H1 (cell line): Measurements from ENCODE around the gene TAGLN3. TPM values are rescaled to one million over a fixed set of nuclear protein-coding genes. Genes with fewer than 3 reads are reported as not detected.

Experiments used
- CTCF ChIA-PET: fragments of 300-600 bp; sonication (Branson Sonifier 250); formaldehyde crosslinking; loops from one replicate; lab custom pipeline; 2021; ENCODE audit not compliant: partially characterized antibody; lab: Charles Lee
- POLR2A ChIA-PET: fragments of 300-600 bp; sonication (Branson Sonifier 250); formaldehyde crosslinking; loops from one replicate; lab custom pipeline; 2021; ENCODE audit warnings: inconsistent platforms; ENCODE audit not compliant: partially characterized antibody; lab: Charles Lee
- DNase-seq, 2 experiments: peaks; one replicate each; pipeline versions ENCODE4 v3.0.0 to v3.0.0-alpha.2; 2010 to 2022; ENCODE audit warnings: low spot score in 2 of 2, low read depth in 1 of 2, mixed read lengths in 1 of 2
- FAIRE-seq: peaks from 2 replicates; lab custom pipeline; 2011; peaks lifted over from hg19 to GRCh38; lab: Jason Lieb, UNC
- H2AFZ ChIP-seq: 2 replicates; pipeline ENCODE4 v1.8.1; 2012; ENCODE audit warnings: low read length, inconsistent platforms
- H2AK5ac ChIP-seq: 2 replicates; pipeline ENCODE4 v1.6.1; 2013; ENCODE audit warnings: low read depth, low read length
- H2BK120ac ChIP-seq: replicated peaks from 2 replicates; pipeline ENCODE3; 2013; ENCODE audit warnings: low read depth, low read length, inconsistent platforms
- H2BK12ac ChIP-seq: 2 replicates; pipeline ENCODE4 v1.6.1; 2013; ENCODE audit warnings: low read depth, low read length
- H2BK15ac ChIP-seq: 2 replicates; pipeline ENCODE4 v1.6.1; 2013; ENCODE audit warnings: low read length
- H2BK20ac ChIP-seq: 2 replicates; pipeline ENCODE4 v1.6.1; 2013; ENCODE audit warnings: low read length
- H2BK5ac ChIP-seq: 2 replicates; pipeline ENCODE4 v1.6.1; 2013; ENCODE audit warnings: low read depth, low read length
- H3K14ac ChIP-seq: 2 replicates; pipeline ENCODE4 v1.6.1; 2013; ENCODE audit warnings: inconsistent platforms; ENCODE audit not compliant: insufficient read length
- H3K18ac ChIP-seq: 2 replicates; pipeline ENCODE4 v1.6.1; 2013; ENCODE audit warnings: low read length; ENCODE audit errors: extremely low read depth
- H3K23ac ChIP-seq: 2 replicates; pipeline ENCODE4 v1.6.1; 2013; ENCODE audit warnings: inconsistent platforms; ENCODE audit not compliant: insufficient read length
- H3K23me2 ChIP-seq: 2 replicates; pipeline ENCODE4 v1.6.1; 2013; ENCODE audit warnings: low read depth, low read length
- H3K27ac ChIP-seq: 2 replicates; pipeline ENCODE4 v1.6.1; 2011; ENCODE audit warnings: low read depth, low read length, inconsistent platforms
- H3K27me3 ChIP-seq, 4 experiments: replicated peaks in 1 of 4; 1 replicate in 1 of 4; 2 replicates in 3 of 4; pipeline versions ENCODE4 v1.6.1 to v1.8.1; 2011 to 2013; ENCODE audit warnings: low read length in 3 of 4, mild to moderate bottlenecking in 3 of 4, inconsistent platforms in 2 of 4, mixed read lengths in 2 of 4, moderate library complexity in 1 of 4; ENCODE audit not compliant: control insufficient read depth in 3 of 4, insufficient read depth in 3 of 4; ENCODE audit errors: extremely low read depth in 1 of 4
- H3K36me3 ChIP-seq, 4 experiments: 2 replicates each; pipeline versions ENCODE4 v1.6.1 to v1.8.1; 2011 to 2013; ENCODE audit warnings: mild to moderate bottlenecking in 4 of 4, low read length in 3 of 4, moderate library complexity in 2 of 4, control low read depth in 1 of 4, inconsistent platforms in 1 of 4; ENCODE audit not compliant: insufficient read depth in 4 of 4, control insufficient read depth in 2 of 4
- H3K4ac ChIP-seq: replicated peaks from 2 replicates; pipeline ENCODE3; 2013; ENCODE audit warnings: low read length, low read depth, mixed read lengths, inconsistent platforms; ENCODE audit not compliant: insufficient read length
- H3K4me1 ChIP-seq, 4 experiments: replicated peaks in 1 of 4; 1 replicate in 1 of 4; 2 replicates in 3 of 4; pipeline versions ENCODE4 v1.6.1 to v1.8.1; 2011 to 2013; ENCODE audit warnings: low read length in 3 of 4, inconsistent platforms in 2 of 4, mixed read lengths in 1 of 4; ENCODE audit not compliant: insufficient read depth in 4 of 4, control insufficient read depth in 3 of 4
- H3K4me2 ChIP-seq, 2 experiments: 2 replicates each; pipeline versions ENCODE4 v1.6.1 to v1.8.1; 2011 to 2013; ENCODE audit warnings: low read depth in 2 of 2, low read length in 2 of 2, control low read depth in 1 of 2, inconsistent platforms in 1 of 2, mild to moderate bottlenecking in 1 of 2; ENCODE audit not compliant: insufficient read depth in 1 of 2
- H3K4me3 ChIP-seq, 4 experiments: fragments of 200-600, 300-600 bp in 1 of 4; sonication (generic), shearing (Covaris generic), sonication (Bioruptor Twin) in 1 of 4; 2 replicates each; pipeline versions ENCODE4 v1.5.1 to v1.8.1; 2011 to 2016; ENCODE audit warnings: low read length in 4 of 4, low read depth in 3 of 4, control low read depth in 2 of 4, inconsistent platforms in 2 of 4, mild to moderate bottlenecking in 2 of 4, mixed read lengths in 1 of 4, moderate library complexity in 1 of 4; ENCODE audit not compliant: insufficient read depth in 2 of 4; ENCODE audit errors: extremely low read depth in 1 of 4
- H3K56ac ChIP-seq: replicated peaks from 2 replicates; pipeline ENCODE3; 2013; ENCODE audit warnings: low read depth, mild to moderate bottlenecking, mixed read lengths, low read length, inconsistent platforms; ENCODE audit not compliant: insufficient read length
- H3K79me1 ChIP-seq: 2 replicates; pipeline ENCODE4 v1.6.1; 2013; ENCODE audit warnings: low read depth, low read length, control low read depth
- H3K79me2 ChIP-seq, 2 experiments: 2 replicates each; pipeline versions ENCODE4 v1.6.1 to v1.8.1; 2012 to 2013; ENCODE audit warnings: low read length in 2 of 2, mild to moderate bottlenecking in 2 of 2, inconsistent platforms in 1 of 2; ENCODE audit not compliant: insufficient read depth in 2 of 2, control insufficient read depth in 1 of 2
- H3K9ac ChIP-seq, 4 experiments: replicated peaks in 1 of 4; 1 replicate in 1 of 4; 2 replicates in 3 of 4; pipeline versions ENCODE4 v1.6.1 to v1.8.1; 2011 to 2013; ENCODE audit warnings: low read depth in 3 of 4, low read length in 3 of 4, control low read depth in 2 of 4, mild to moderate bottlenecking in 2 of 4, moderate library complexity in 2 of 4, inconsistent platforms in 1 of 4; ENCODE audit errors: extremely low read depth in 1 of 4
- H3K9me3 ChIP-seq, 2 experiments: 2 replicates each; pipeline versions ENCODE4 v1.6.1 to v1.8.1; 2012 to 2013; ENCODE audit warnings: mild to moderate bottlenecking in 2 of 2, moderate library complexity in 2 of 2, control low read depth in 1 of 2, inconsistent platforms in 1 of 2, low read depth in 1 of 2, low read length in 1 of 2, mixed read lengths in 1 of 2; ENCODE audit not compliant: insufficient read depth in 2 of 2
- H4K20me1 ChIP-seq, 2 experiments: replicated peaks in 1 of 2; 2 replicates each; pipeline versions ENCODE3 to v1.8.1; 2011 to 2013; ENCODE audit warnings: inconsistent platforms in 2 of 2, low read length in 2 of 2, mild to moderate bottlenecking in 1 of 2; ENCODE audit not compliant: insufficient read depth in 2 of 2, control insufficient read depth in 1 of 2
- H4K5ac ChIP-seq: 2 replicates; pipeline ENCODE4 v1.6.1; 2013; ENCODE audit warnings: low read length, low read depth, mixed read lengths, inconsistent platforms; ENCODE audit not compliant: insufficient read length
- H4K8ac ChIP-seq: 2 replicates; pipeline ENCODE4 v1.8.0; 2013; ENCODE audit warnings: mild to moderate bottlenecking, moderate library complexity, low read length, inconsistent platforms; ENCODE audit not compliant: insufficient read depth; ENCODE audit errors: extremely low read depth
- H4K91ac ChIP-seq: replicated peaks from 2 replicates; pipeline ENCODE3; 2013; ENCODE audit warnings: low read length, mixed read lengths, inconsistent platforms; ENCODE audit not compliant: insufficient read length
- WGBS, 2 experiments: shearing (Covaris generic) in 1 of 2; methylation state at CpG; one replicate each; pipeline versions ENCODE4 v1.1.6 to v1.1.7; 2013 to 2015; ENCODE audit warnings: low lambda C conversion rate in 2 of 2, mixed read lengths in 2 of 2, inconsistent platforms in 1 of 2, low coverage in 1 of 2, missing lambda C conversion rate in 1 of 2; ENCODE audit not compliant: insufficient replicate concordance in 2 of 2, insufficient coverage in 1 of 2, insufficient read length in 1 of 2; ENCODE audit errors: extremely low coverage in 1 of 2, missing lambda C conversion rate in 1 of 2; 5-methylcytosine and 5-hydroxymethylcytosine counted together
- polyA plus RNA-seq, 7 experiments: library from polyadenylated mRNA; depleted of rRNA in 3 of 7; stranded (reverse) in 5 of 7; unstranded in 2 of 7; fragments of >200 nt in 5 of 7; fragments of 200-250 nt in 2 of 7; gene quantifications; 1 replicate in 5 of 7; 2 replicates in 1 of 7; 4 replicates in 1 of 7; pipeline versions ENCODE4 v1.2.1 to v1.2.3, GENCODE V29; 2011 to 2013; ENCODE audit warnings: missing spikeins in 2 of 7, mixed read lengths in 2 of 7
- total RNA-seq: library from RNA; stranded (reverse); fragmentation: NEBNext Ultra II Directional; extraction: Animal tissue kit (Norgen Biotek cat#: 25700); gene quantifications from 2 replicates; pipeline ENCODE4 v1.2.1, GENCODE V29; 2021

TAGLN3 gene
- total and polyA plus RNA-seq, 2 of the 8 experiments (the other 6 are each of a cell fraction or from before 2014, with no cell fraction given), result 6.3 to 7.5 TPM

DNA sequence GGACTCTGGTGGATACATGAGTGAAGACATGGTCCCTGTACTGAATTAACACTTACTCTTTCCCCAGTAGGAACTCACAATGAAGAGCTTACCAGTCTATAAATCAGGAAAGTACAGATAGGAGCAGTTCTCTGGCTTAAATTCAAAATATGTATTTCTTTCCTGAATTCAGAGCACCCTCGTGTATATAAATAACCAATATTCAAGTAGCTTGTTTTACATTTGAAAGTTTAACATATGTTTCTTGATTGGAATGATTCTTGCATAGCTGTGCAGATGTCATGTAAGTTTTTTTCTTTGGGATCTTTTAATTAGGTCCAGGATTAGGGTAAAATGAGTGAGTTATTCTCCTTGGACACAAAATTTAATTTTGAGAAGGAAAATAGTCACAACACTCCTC is 21.0 kb downstream of the TAGLN3 start:
- Histone ChIP-seq H2BK12ac (no peak overlapping the region), H3K4me1 (no peaks in the 10 kb centered on the region), H3K36me3 (no peaks in the 10 kb centered on the region), H3K4ac (no peak overlapping the region), H2AK5ac (no peak overlapping the region), H3K9ac (no peak overlapping the region), H2BK120ac (no peak overlapping the region), H2BK20ac (no peak overlapping the region), H2BK5ac (no peak overlapping the region), H3K56ac (no peak overlapping the region), H3K79me1 (no peaks in the 10 kb centered on the region), H3K27ac (no peak overlapping the region), H4K5ac (no peak overlapping the region), H2AFZ (no peak overlapping the region), H3K79me2 (no peaks in the 10 kb centered on the region), H4K8ac (no peak overlapping the region), H2BK15ac (no peak overlapping the region), H3K27me3 (no peaks in the 10 kb centered on the region), H3K18ac (no peak overlapping the region), H3K4me3 (no peak overlapping the region), H3K9me3 (no peaks in the 10 kb centered on the region), H3K23me2 (no peaks in the 10 kb centered on the region), H3K23ac (no peak overlapping the region), H3K14ac (no peak overlapping the region), H4K91ac (no peak overlapping the region), H3K4me2 (no peak overlapping the region), H4K20me1 (no peaks in the 10 kb centered on the region)
- ChIA-PET POLR2A (no interaction called here), CTCF (interaction anchor here (0.5 to 4.2 kb wide), 3 partner anchors 16 to 52 kb away, joined by 3 to 13 read pairs (median 5); no protein-coding TSS in a partner anchor)
- FAIRE-seq, result no peak
- DNase-seq, result no peak
- 89% methylated on average over 1 of the region's 1 CpG; no CpG with 5 or more reads in 1 of the 2 experiments for WGBS, 2 experiments
